Smooth muscle cell of the brain vasculature (primary cell): ENCODE data around the gene GPS2.
A peak's percentile ranks its signal among the peaks of the same experiment; 100 is the strongest.

Source experiments
- DNase-seq: peaks from one replicate; pipeline ENCODE4 v3.0.0-alpha.2; 2012; ENCODE audit warnings: low read depth, low spot score

Gene GPS2

GRCh38 chr17:7293159-7293558 is 22.0 kb downstream of the GPS2 start:
- DNase-seq, result no peak

- DNase-seq, result no peak
These were observed 22.4 kb downstream of the GPS2 start for GRCh38 chr17:7292729-7293128.

GRCh38 chr17:7292194-7292593 is 23.0 kb downstream of the GPS2 start:
- DNase-seq, result no peak

GRCh38 chr17:7290685-7291084 is 24.5 kb downstream of the GPS2 start:
- no peak for DNase-seq

GRCh38 chr17:7290166-7290565 is 25.0 kb downstream of the GPS2 start:
- no peak for DNase-seq

GRCh38 chr17:7289256-7290032 is 25.7 kb downstream of the GPS2 start:
- no peak for DNase-seq

GRCh38 chr17:7285679-7286078 is 29.5 kb downstream of the GPS2 start:
- DNase-seq, result no peak

- DNase-seq, result no peak
These were observed 30.2 kb downstream of the GPS2 start for GRCh38 chr17:7284911-7285310.

- no peak for DNase-seq
These were observed 31.5 kb downstream of the GPS2 start for GRCh38 chr17:7283471-7284216.

GRCh38 chr17:7282752-7283321 is 32.3 kb downstream of the GPS2 start:
- no peak for DNase-seq

GRCh38 chr17:7281953-7282751 is 33.0 kb downstream of the GPS2 start:
- no peak for DNase-seq

- DNase-seq, result peak; percentile 77
These were observed 33.8 kb downstream of the GPS2 start, which contains the start of gene SLC2A4 for GRCh38 chr17:7281074-7281952. Gene SLC2A4 (plus strand): TSS chr17:7281718. CDS start chr17:7281935, 217 bp downstream.

- DNase-seq, result peak; percentile 57
These were observed 34.6 kb downstream of the GPS2 start for GRCh38 chr17:7280519-7281073.

- no peak for DNase-seq
These were observed 35.7 kb downstream of the GPS2 start for GRCh38 chr17:7279448-7279847.

- no peak for DNase-seq
These were observed 48.4 kb downstream of the GPS2 start for GRCh38 chr17:7266784-7267183.

- no peak for DNase-seq
These were observed 51.4 kb downstream of the GPS2 start for GRCh38 chr17:7263801-7264078.

GRCh38 chr17:7262935-7263800 is 52.0 kb downstream of the GPS2 start:
- no peak for DNase-seq
